ENCODE measurements around the gene TTLL4. TPM values are rescaled to one million over a fixed set of nuclear protein-coding genes. Genes with fewer than 3 reads are reported as not detected.

The TTLL4 gene
- total RNA-seq, 1 experiment from 2014 or later, result 22.9 TPM

- no peak for DNase-seq (ENCODE audit: low read depth)
Measured at GRCh38 chr2:218783688-218784087, 73.1 kb downstream of the TTLL4 start.

GRCh38 chr2:218785103-218785502 lies 74.5 kb downstream of the TTLL4 start:
- DNase-seq (ENCODE audit: low read depth), result no peak

GRCh38 chr2:218786133-218786532 lies 75.5 kb downstream of the TTLL4 start:
- DNase-seq (ENCODE audit: low read depth), result no peak

GRCh38 chr2:218788529-218789255 lies 78.1 kb downstream of the TTLL4 start:
- DNase-seq (ENCODE audit: low read depth), result no peak

- DNase-seq (ENCODE audit: low read depth), result no peak
Measured at GRCh38 chr2:218792433-218792832, 81.8 kb downstream of the TTLL4 start.

GRCh38 chr2:218796691-218797090 lies 86.1 kb downstream of the TTLL4 start:
- no peak for DNase-seq (ENCODE audit: low read depth)

GRCh38 chr2:218798767-218799504 lies 88.3 kb downstream of the TTLL4 start:
- DNase-seq (ENCODE audit: low read depth), result no peak

- no peak for DNase-seq (ENCODE audit: low read depth)
Measured at GRCh38 chr2:218799990-218800389, 89.4 kb downstream of the TTLL4 start.

- no peak for DNase-seq (ENCODE audit: low read depth)
Measured at GRCh38 chr2:218802386-218802994, 91.9 kb downstream of the TTLL4 start.

- no peak for DNase-seq (ENCODE audit: low read depth)
Measured at GRCh38 chr2:218804817-218805216, 94.2 kb downstream of the TTLL4 start.

Other genes starting within 250 kb of the TTLL4 start
- gene USP37, start 142.5 kb upstream of the TTLL4 start, total RNA-seq (2014; rRNA removed; shearing (Covaris generic)), result 7.7 and 8.7 TPM in 2 replicates
- gene CNOT9, start 142.0 kb upstream of the TTLL4 start, total RNA-seq (2014; rRNA removed; shearing (Covaris generic)), result 80.1 and 101 TPM in 2 replicates
- gene PLCD4, start 102.9 kb upstream of the TTLL4 start, total RNA-seq (2014; rRNA removed; shearing (Covaris generic)), result 1.7 and 2.4 TPM in 2 replicates
- gene ZNF142, start 51.2 kb upstream of the TTLL4 start, total RNA-seq (2014; rRNA removed; shearing (Covaris generic)), result 17.8 and 26.0 TPM in 2 replicates
- gene BCS1L, start 51.2 kb upstream of the TTLL4 start, total RNA-seq (2014; rRNA removed; shearing (Covaris generic)), result 69.2 and 80.7 TPM in 2 replicates
- gene RNF25, start 38.8 kb upstream of the TTLL4 start, total RNA-seq (2014; rRNA removed; shearing (Covaris generic)), result 106 TPM in 2 replicates
- 11.0 and 14.9 TPM in 2 replicates for gene STK36, start 38.7 kb upstream of the TTLL4 start, total RNA-seq (2014; rRNA removed; shearing (Covaris generic))
- gene CYP27A1, start 71.3 kb downstream of the TTLL4 start, total RNA-seq (2014; rRNA removed; shearing (Covaris generic)), result not detected in 2 replicates
- gene PRKAG3, start 121.0 kb downstream of the TTLL4 start, total RNA-seq (2014; rRNA removed; shearing (Covaris generic)), result not detected in 2 replicates
- not detected in 2 replicates for gene WNT6, start 149.0 kb downstream of the TTLL4 start, total RNA-seq (2014; rRNA removed; shearing (Covaris generic))
- 0.20 TPM in 1 of 2 replicates, not detected in the other for gene WNT10A, start 170.0 kb downstream of the TTLL4 start, total RNA-seq (2014; rRNA removed; shearing (Covaris generic))
- gene CDK5R2, start 248.8 kb downstream of the TTLL4 start, total RNA-seq (2014; rRNA removed; shearing (Covaris generic)), result 0.27 TPM in 1 of 2 replicates, not detected in the other